PC-3 (cell line): ENCODE data around the gene LLGL2. TPM values are rescaled to one million over a fixed set of nuclear protein-coding genes. Genes with fewer than 3 reads are reported as not detected.

ENCODE experiments used
- ATAC-seq: fragments of 200-7000 bp; cut with Tn5 transposase; 2 replicates; pipeline ENCODE4 v1.9.1; 2020; ENCODE audit warnings: mild to moderate bottlenecking, moderate library complexity
- BruUV-seq: library from RNA; stranded (reverse); fragments of 400-500 nt; replicated peaks from 2 replicates; lab custom pipeline; 2021; lab: Mats Ljungman, UMichigan
- CTCF ChIA-PET: fragments of 300-600 bp; sonication (Branson Sonifier 250); formaldehyde crosslinking; loops from one replicate; lab custom pipeline; 2022; ENCODE audit warnings: antibody characterized with exemption; lab: Charles Lee
- POLR2A ChIA-PET: fragments of 300-600 bp; sonication (Branson Sonifier 250); formaldehyde crosslinking; loops from one replicate; lab custom pipeline; 2022; ENCODE audit warnings: antibody characterized with exemption; ENCODE audit not compliant: unreplicated experiment; lab: Charles Lee
- DNase-seq: peaks from one replicate; pipeline ENCODE4 v3.0.0-alpha.2; 2015
- H2AFZ ChIP-seq: fragments of 300-600 bp; sonication (generic); 2 replicates; pipeline ENCODE4 v1.6.0; 2016; ENCODE audit warnings: antibody characterized with exemption, low read length
- H3F3A ChIP-seq: fragments of 300-600 bp; sonication (generic); one replicate; pipeline ENCODE4 v1.6.0; 2017; ENCODE audit warnings: antibody characterized with exemption, low read length, control low read depth, mild to moderate bottlenecking; ENCODE audit not compliant: unreplicated experiment
- H3K27ac ChIP-seq: fragments of 300-600 bp; sonication (generic); 2 replicates; pipeline ENCODE4 v1.5.1; 2016; ENCODE audit warnings: mild to moderate bottlenecking, low read length
- H3K27me3 ChIP-seq: fragments of 300-600 bp; sonication (generic); 2 replicates; pipeline ENCODE4 v1.6.1; 2016; ENCODE audit warnings: low read length, mixed read lengths
- H3K36me3 ChIP-seq: fragments of 300-600 bp; sonication (generic); 2 replicates; pipeline ENCODE4 v1.6.1; 2016; ENCODE audit warnings: low read depth, mixed run types, low read length, mixed read lengths
- H3K4me1 ChIP-seq: fragments of 300-600 bp; sonication (generic); 2 replicates; pipeline ENCODE4 v1.5.1; 2016; ENCODE audit warnings: low read length; ENCODE audit not compliant: insufficient read depth
- H3K4me2 ChIP-seq: fragments of 300-600 bp; sonication (generic); 2 replicates; pipeline ENCODE4 v1.6.0; 2016; ENCODE audit warnings: low read length
- H3K4me3 ChIP-seq: fragments of 300-600 bp; sonication (generic); 2 replicates; pipeline ENCODE4 v1.5.1; 2016; ENCODE audit warnings: mild to moderate bottlenecking, low read length, mixed read lengths
- H3K79me2 ChIP-seq: fragments of 300-600 bp; sonication (generic); 2 replicates; pipeline ENCODE4 v1.6.1; 2017; ENCODE audit warnings: low read length, mixed read lengths
- H3K9ac ChIP-seq: fragments of 300-600 bp; sonication (generic); 2 replicates; pipeline ENCODE4 v1.6.0; 2016; ENCODE audit warnings: mild to moderate bottlenecking, low read length
- H3K9me2 ChIP-seq: fragments of 300-600 bp; sonication (generic); replicated peaks from 2 replicates; pipeline ENCODE4 v1.6.1; 2016; ENCODE audit warnings: mixed run types, low read length, mixed read lengths
- H3K9me3 ChIP-seq: fragments of 300-600 bp; sonication (generic); 2 replicates; pipeline ENCODE4 v1.6.1; 2016; ENCODE audit warnings: low read length, mixed read lengths
- H4K20me1 ChIP-seq: fragments of 300-600 bp; sonication (generic); 2 replicates; pipeline ENCODE4 v1.6.1; 2016; ENCODE audit warnings: low read length, mixed read lengths
- EZH2 ChIP-seq: fragments of 300-600 bp; sonication (generic); IDR thresholded peaks from one replicate; pipeline ENCODE4 v1.6.1; 2017; ENCODE audit warnings: antibody characterized with exemption, mild to moderate bottlenecking, low read length; ENCODE audit not compliant: unreplicated experiment
- EZH2phosphoT487 ChIP-seq: fragments of 300-600 bp; sonication (generic); IDR thresholded peaks from 2 replicates; pipeline ENCODE4 v1.6.1; 2018; ENCODE audit warnings: mild to moderate bottlenecking, antibody characterized with exemption, low read length, borderline replicate concordance
- intact Hi-C: fragments of 100-400 bp; cut with micrococcal nuclease; formaldehyde crosslinking; loops from 2 replicates; pipeline ENCODE4 v1.9.0; 2023
- total RNA-seq: library from RNA; depleted of rRNA; stranded (reverse); fragments of >200 nt; gene quantifications from 2 replicates; pipeline ENCODE4 v1.2.3, GENCODE V29; 2014
- TF ChIP-seq, protein P1 (sequence below): fragments of 300-600 bp; sonication (generic); conservative IDR thresholded peaks from 2 replicates; pipeline ENCODE4 v1.5.1; 2017; ENCODE audit warnings: antibody characterized with exemption, low read depth, mild to moderate bottlenecking, low read length

LLGL2 gene
- total RNA-seq, 1 experiment from 2014 or later, result 92.9 TPM

- no peaks in the 10 kb centered on the region for H3K79me2 ChIP-seq
- H3K9ac ChIP-seq, result no peak overlapping the region
- no peaks in the 10 kb centered on the region for H3F3A ChIP-seq
- no peaks in the 10 kb centered on the region for H4K20me1 ChIP-seq
- intact Hi-C loops, result no loop called here
- no peaks in the 10 kb centered on the region for H3K27me3 ChIP-seq
- no TSS peak for BruUV-seq
- no peak overlapping the region for H2AFZ ChIP-seq
- no peaks in the 10 kb centered on the region for H3K9me2 ChIP-seq
- ATAC-seq (no peak), DNase-seq (no peak)
- no peak overlapping the region for H3K27ac ChIP-seq
- no peaks in the 10 kb centered on the region for H3K4me1 ChIP-seq
- POLR2A ChIA-PET, result interaction anchor here (0.5 to 1.0 kb wide), 2 partner anchors 13 to 26 kb away, joined by 3 to 5 read pairs; no protein-coding TSS in a partner anchor
- no peaks in the 10 kb centered on the region for H3K9me3 ChIP-seq
- TF ChIP-seq EZH2phosphoT487 (no peak), EZH2 (no peak)
- CTCF ChIA-PET, result no interaction called here
- no peak overlapping the region for H3K4me3 ChIP-seq
- no peak overlapping the region for H3K4me2 ChIP-seq
- H3K36me3 ChIP-seq, result no peaks in the 10 kb centered on the region
Measured at GRCh38 chr17:75482098-75482942, 43.2 kb upstream of the LLGL2 start.

GRCh38 chr17:75485688-75486087, 39.8 kb upstream of the LLGL2 start:
- Histone ChIP-seq H3K9me3 (no peaks in the 10 kb centered on the region), H3K27ac (no peak overlapping the region), H3K9ac (no peak overlapping the region), H3F3A (no peaks in the 10 kb centered on the region), H3K4me2 (no peak overlapping the region), H3K9me2 (no peaks in the 10 kb centered on the region), H4K20me1 (no peaks in the 10 kb centered on the region), H3K36me3 (no peaks in the 10 kb centered on the region), H3K4me1 (no peaks in the 10 kb centered on the region), H3K79me2 (no peaks in the 10 kb centered on the region), H3K4me3 (no peak overlapping the region), H2AFZ (no peak overlapping the region), H3K27me3 (no peaks in the 10 kb centered on the region)
- intact Hi-C loops, result no loop called here
- TF ChIP-seq, protein P1, sequence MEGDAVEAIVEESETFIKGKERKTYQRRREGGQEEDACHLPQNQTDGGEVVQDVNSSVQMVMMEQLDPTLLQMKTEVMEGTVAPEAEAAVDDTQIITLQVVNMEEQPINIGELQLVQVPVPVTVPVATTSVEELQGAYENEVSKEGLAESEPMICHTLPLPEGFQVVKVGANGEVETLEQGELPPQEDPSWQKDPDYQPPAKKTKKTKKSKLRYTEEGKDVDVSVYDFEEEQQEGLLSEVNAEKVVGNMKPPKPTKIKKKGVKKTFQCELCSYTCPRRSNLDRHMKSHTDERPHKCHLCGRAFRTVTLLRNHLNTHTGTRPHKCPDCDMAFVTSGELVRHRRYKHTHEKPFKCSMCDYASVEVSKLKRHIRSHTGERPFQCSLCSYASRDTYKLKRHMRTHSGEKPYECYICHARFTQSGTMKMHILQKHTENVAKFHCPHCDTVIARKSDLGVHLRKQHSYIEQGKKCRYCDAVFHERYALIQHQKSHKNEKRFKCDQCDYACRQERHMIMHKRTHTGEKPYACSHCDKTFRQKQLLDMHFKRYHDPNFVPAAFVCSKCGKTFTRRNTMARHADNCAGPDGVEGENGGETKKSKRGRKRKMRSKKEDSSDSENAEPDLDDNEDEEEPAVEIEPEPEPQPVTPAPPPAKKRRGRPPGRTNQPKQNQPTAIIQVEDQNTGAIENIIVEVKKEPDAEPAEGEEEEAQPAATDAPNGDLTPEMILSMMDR, result no peak
- TF ChIP-seq EZH2phosphoT487 (no peak), EZH2 (no peak)
- CTCF ChIA-PET, result interaction anchor here (0.5 kb wide), 1 partner anchor 32 kb away, joined by 3 read pairs; no protein-coding TSS in a partner anchor
- no TSS peak for BruUV-seq
- no peak for ATAC-seq
- POLR2A ChIA-PET, result interaction anchor here (0.6 kb wide), 1 partner anchor 118 kb away, joined by 8 read pairs; no protein-coding TSS in a partner anchor
- DNase-seq, result no peak

GRCh38 chr17:75486151-75486550, 39.3 kb upstream of the LLGL2 start:
- TF ChIP-seq EZH2, result no peak
- TF ChIP-seq, protein P1, result no peak
- no peak for TF ChIP-seq EZH2phosphoT487
- intact Hi-C loops, result no loop called here
- no peaks in the 10 kb centered on the region for H3K36me3 ChIP-seq
- H3K4me1 ChIP-seq, result no peaks in the 10 kb centered on the region
- H4K20me1 ChIP-seq, result no peaks in the 10 kb centered on the region
- H3K79me2 ChIP-seq, result no peaks in the 10 kb centered on the region
- POLR2A ChIA-PET, result interaction anchor here (0.6 kb wide), 1 partner anchor 118 kb away, joined by 8 read pairs; no protein-coding TSS in a partner anchor
- H3K27ac ChIP-seq, result no peak overlapping the region
- no TSS peak for BruUV-seq
- DNase-seq (no peak), ATAC-seq (no peak)
- no peaks in the 10 kb centered on the region for H3F3A ChIP-seq
- CTCF ChIA-PET, result no interaction called here
- H3K9me2 ChIP-seq, result no peaks in the 10 kb centered on the region
- no peaks in the 10 kb centered on the region for H3K9me3 ChIP-seq
- H2AFZ ChIP-seq, result no peak overlapping the region
- H3K4me2 ChIP-seq, result no peak overlapping the region
- H3K4me3 ChIP-seq, result no peak overlapping the region
- no peaks in the 10 kb centered on the region for H3K27me3 ChIP-seq
- H3K9ac ChIP-seq, result no peak overlapping the region
